ENCODE measurements around the gene PLCL2.

Gene PLCL2

DNA sequence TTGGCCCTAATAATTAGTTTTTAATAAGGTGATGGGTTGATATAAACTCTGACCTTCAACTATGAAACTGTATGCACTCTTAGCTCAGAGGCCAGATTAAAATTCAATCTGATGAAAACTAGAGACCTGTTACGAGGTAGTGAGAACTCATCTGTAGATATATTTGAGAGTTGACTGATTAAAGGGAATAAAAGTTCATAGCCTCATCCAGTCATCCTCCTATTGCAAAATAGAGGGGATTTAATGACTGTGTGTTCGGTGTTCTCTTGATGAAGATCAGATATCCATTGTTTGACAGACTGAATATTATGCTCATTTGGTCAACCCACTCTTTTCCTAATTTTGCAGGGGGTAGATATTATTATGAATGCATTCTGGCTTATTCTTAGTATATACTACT, 23.3 kb upstream of the PLCL2 start:
- Histone ChIP-seq H3K4me3 (IDR thresholded peaks at IDR 0.05; ENCODE audit: insufficient read depth, low read depth, low read length) (no peak overlapping the region), H3K27me3 (ENCODE audit: insufficient read depth, low read depth) (no peaks in the 10 kb centered on the region), H4K20me1 (ENCODE audit: insufficient read depth) (no peaks in the 10 kb centered on the region), H3K9ac (no peak overlapping the region), H3K4me2 (no peak overlapping the region), H3K79me2 (ENCODE audit: insufficient read depth, low read depth) (no peaks in the 10 kb centered on the region), H3K27ac (no peak overlapping the region), H3K4me1 (ENCODE audit: low read depth, poor library complexity, severe bottlenecking) (peaks cover 13% of the 10 kb centered on the region), H3K36me3 (ENCODE audit: insufficient read depth) (no peaks in the 10 kb centered on the region), H2AFZ (ENCODE audit: low read depth) (no peak overlapping the region)
- TF ChIP-seq, protein P1, sequence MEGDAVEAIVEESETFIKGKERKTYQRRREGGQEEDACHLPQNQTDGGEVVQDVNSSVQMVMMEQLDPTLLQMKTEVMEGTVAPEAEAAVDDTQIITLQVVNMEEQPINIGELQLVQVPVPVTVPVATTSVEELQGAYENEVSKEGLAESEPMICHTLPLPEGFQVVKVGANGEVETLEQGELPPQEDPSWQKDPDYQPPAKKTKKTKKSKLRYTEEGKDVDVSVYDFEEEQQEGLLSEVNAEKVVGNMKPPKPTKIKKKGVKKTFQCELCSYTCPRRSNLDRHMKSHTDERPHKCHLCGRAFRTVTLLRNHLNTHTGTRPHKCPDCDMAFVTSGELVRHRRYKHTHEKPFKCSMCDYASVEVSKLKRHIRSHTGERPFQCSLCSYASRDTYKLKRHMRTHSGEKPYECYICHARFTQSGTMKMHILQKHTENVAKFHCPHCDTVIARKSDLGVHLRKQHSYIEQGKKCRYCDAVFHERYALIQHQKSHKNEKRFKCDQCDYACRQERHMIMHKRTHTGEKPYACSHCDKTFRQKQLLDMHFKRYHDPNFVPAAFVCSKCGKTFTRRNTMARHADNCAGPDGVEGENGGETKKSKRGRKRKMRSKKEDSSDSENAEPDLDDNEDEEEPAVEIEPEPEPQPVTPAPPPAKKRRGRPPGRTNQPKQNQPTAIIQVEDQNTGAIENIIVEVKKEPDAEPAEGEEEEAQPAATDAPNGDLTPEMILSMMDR (conservative IDR thresholded peaks at IDR 0.05; ENCODE audit: low read depth, low read length) = no peak

DNA sequence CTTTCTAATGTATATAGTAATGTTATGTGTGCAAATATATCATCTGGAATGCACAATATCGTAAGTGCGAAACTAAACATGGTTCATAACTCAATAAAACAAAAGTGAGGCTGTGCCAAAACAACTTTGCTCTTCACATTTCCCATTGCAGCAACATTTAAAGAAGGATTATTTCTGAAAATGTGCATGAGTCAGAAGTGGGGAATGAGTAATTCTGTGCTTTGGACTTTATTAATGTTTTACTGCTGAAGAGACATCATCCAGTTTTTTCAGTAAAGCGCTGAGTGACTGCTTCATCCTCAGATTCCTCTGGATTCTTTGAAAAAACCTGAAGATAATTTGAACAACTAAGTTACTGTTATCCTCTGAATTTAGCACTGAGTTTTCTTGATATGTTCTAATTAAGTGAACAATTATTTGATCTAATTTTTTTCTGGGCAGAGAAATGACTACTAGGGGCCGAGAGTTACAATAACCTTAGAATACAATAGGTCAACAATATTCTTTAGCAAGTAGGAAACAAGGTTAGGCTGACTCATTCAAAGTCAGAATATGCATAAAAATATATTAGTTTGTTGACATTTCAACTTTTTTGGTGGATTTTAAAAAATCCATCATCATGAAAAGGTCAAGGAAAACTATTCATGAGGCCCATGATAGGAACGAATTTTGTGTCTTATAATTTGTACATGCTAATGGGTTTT, 20.0 kb upstream of the PLCL2 start:
- H3K79me2 ChIP-seq (ENCODE audit: insufficient read depth, low read depth) = no peaks in the 10 kb centered on the region
- H3K4me1 ChIP-seq (ENCODE audit: low read depth, poor library complexity, severe bottlenecking) = peaks cover 17% of the 10 kb centered on the region
- TF ChIP-seq, protein P1 (conservative IDR thresholded peaks at IDR 0.05; ENCODE audit: low read depth, low read length) = no peak
- no peaks in the 10 kb centered on the region for H3K36me3 ChIP-seq (ENCODE audit: insufficient read depth)
- H3K9ac ChIP-seq = no peak overlapping the region
- no peaks in the 10 kb centered on the region for H3K27me3 ChIP-seq (ENCODE audit: insufficient read depth, low read depth)
- H3K4me3 ChIP-seq (IDR thresholded peaks at IDR 0.05; ENCODE audit: insufficient read depth, low read depth, low read length) = no peak overlapping the region
- no peaks in the 10 kb centered on the region for H4K20me1 ChIP-seq (ENCODE audit: insufficient read depth)
- H3K27ac ChIP-seq = no peak overlapping the region
- H3K4me2 ChIP-seq = no peak overlapping the region
- no peak overlapping the region for H2AFZ ChIP-seq (ENCODE audit: low read depth)

GRCh38 chr3:16865335-16865734, 19.4 kb upstream of the PLCL2 start:
- Histone ChIP-seq H3K4me1 (ENCODE audit: low read depth, poor library complexity, severe bottlenecking) (peaks cover 21% of the 10 kb centered on the region), H3K79me2 (ENCODE audit: insufficient read depth, low read depth) (no peaks in the 10 kb centered on the region), H4K20me1 (ENCODE audit: insufficient read depth) (no peaks in the 10 kb centered on the region), H3K9ac (no peak overlapping the region), H3K27ac (no peak overlapping the region), H3K27me3 (ENCODE audit: insufficient read depth, low read depth) (no peaks in the 10 kb centered on the region), H3K4me3 (IDR thresholded peaks at IDR 0.05; ENCODE audit: insufficient read depth, low read depth, low read length) (no peak overlapping the region), H2AFZ (ENCODE audit: low read depth) (no peak overlapping the region), H3K36me3 (ENCODE audit: insufficient read depth) (no peaks in the 10 kb centered on the region), H3K4me2 (no peak overlapping the region)
- TF ChIP-seq, protein P1 (conservative IDR thresholded peaks at IDR 0.05; ENCODE audit: low read depth, low read length) = no peak

GRCh38 chr3:16866571-16866970, 18.2 kb upstream of the PLCL2 start:
- H3K27ac ChIP-seq = no peak overlapping the region
- TF ChIP-seq, protein P1 (conservative IDR thresholded peaks at IDR 0.05; ENCODE audit: low read depth, low read length) = no peak
- no peaks in the 10 kb centered on the region for H3K36me3 ChIP-seq (ENCODE audit: insufficient read depth)
- H4K20me1 ChIP-seq (ENCODE audit: insufficient read depth) = no peaks in the 10 kb centered on the region
- no peak overlapping the region for H2AFZ ChIP-seq (ENCODE audit: low read depth)
- H3K79me2 ChIP-seq (ENCODE audit: insufficient read depth, low read depth) = no peaks in the 10 kb centered on the region
- no peaks in the 10 kb centered on the region for H3K27me3 ChIP-seq (ENCODE audit: insufficient read depth, low read depth)
- H3K9ac ChIP-seq = no peak overlapping the region
- H3K4me2 ChIP-seq = peak overlapping the region; percentile 24; the same call in 1 of the 2 replicates
- peaks cover 21% of the 10 kb centered on the region for H3K4me1 ChIP-seq (ENCODE audit: low read depth, poor library complexity, severe bottlenecking)
- no peak overlapping the region for H3K4me3 ChIP-seq (IDR thresholded peaks at IDR 0.05; ENCODE audit: insufficient read depth, low read depth, low read length)
